Left ventricle myocardium superior (tissue), 1 donor: ENCODE results near the gene CLMN. TPM values are rescaled to one million over a fixed set of nuclear protein-coding genes. Genes with fewer than 3 reads are reported as not detected.
"Not testable (repeated sequence)": the region's sequence is repeated elsewhere in the genome, so short reads cannot be mapped to it uniquely, and the experiment has no call there.

Source experiments
- ATAC-seq: fragments of 200-7000 bp; cut with Tn5 transposase; one replicate; pipeline ENCODE4 v1.9.1; 2020; ENCODE audit warnings: mild to moderate bottlenecking, moderate library complexity
- DNase-seq: peaks from one replicate; pipeline ENCODE4 v3.0.0-alpha.2; 2020
- intact Hi-C: fragments of 100-400 bp; cut with micrococcal nuclease; formaldehyde crosslinking; loops from one replicate; pipeline ENCODE4 v1.11.0; 2022
- total RNA-seq: library from RNA; stranded (reverse); fragmentation: NEBNext Ultra II Directional; extraction: Animal tissue kit (Norgen Biotek cat#: 25700); gene quantifications from one replicate; pipeline ENCODE4 v1.2.1, GENCODE V29; 2021
- donor health status: DM: no; HTN: yes; CAD: no; lungs with severe emphysema.

Gene CLMN
- total RNA-seq, 1 donor from 2014 or later, result 8.9 TPM

- intact Hi-C loops, result no loop called here
- ATAC-seq, result peak; percentile 33
- DNase-seq, result no peak
These were observed 128.1 kb downstream of the CLMN start for GRCh38 chr14:95191445-95192199.

GRCh38 chr14:95190857-95191256 lies 128.9 kb downstream of the CLMN start:
- ATAC-seq, result no peak
- DNase-seq, result no peak
- intact Hi-C loops, result no loop called here

GRCh38 chr14:95190346-95190840 lies 129.3 kb downstream of the CLMN start:
- DNase-seq (no peak), ATAC-seq (no peak)
- intact Hi-C loops, result no loop called here

- DNase-seq (no peak), ATAC-seq (peak; percentile 47)
- intact Hi-C loops, result no loop called here
These were observed 130.2 kb downstream of the CLMN start for GRCh38 chr14:95189367-95190132.

- intact Hi-C loops, result no loop called here
- ATAC-seq (no peak), DNase-seq (no peak)
These were observed 131.3 kb downstream of the CLMN start for GRCh38 chr14:95188380-95188779.

- intact Hi-C loops, result no loop called here
- ATAC-seq (peak; percentile 29), DNase-seq (no peak)
These were observed 133.8 kb downstream of the CLMN start for GRCh38 chr14:95185767-95186392.

- ATAC-seq (peak; percentile 87), DNase-seq (peak; percentile 67)
- intact Hi-C loops, result no loop called here
These were observed 134.5 kb downstream of the CLMN start for GRCh38 chr14:95185033-95185766.

GRCh38 chr14:95184413-95184790 lies 135.3 kb downstream of the CLMN start:
- intact Hi-C loops, result no loop called here
- ATAC-seq (peak; percentile 73), DNase-seq (peak; percentile 60)

GRCh38 chr14:95183532-95184412 lies 135.9 kb downstream of the CLMN start:
- DNase-seq (no peak), ATAC-seq (no peak)
- intact Hi-C loops, result no loop called here

- intact Hi-C loops, result no loop called here
These were observed 136.6 kb downstream of the CLMN start for GRCh38 chr14:95183082-95183481.

GRCh38 chr14:95182379-95182778 lies 137.3 kb downstream of the CLMN start:
- intact Hi-C loops, result no loop called here
- no peak for DNase-seq
- no peak for ATAC-seq

More at GRCh38 chr14:95183082-95183481, 136.6 kb downstream of the CLMN start:
- ATAC-seq (no peak), DNase-seq (no peak)

GRCh38 chr14:95180966-95181741 lies 138.6 kb downstream of the CLMN start:
- no peak for ATAC-seq
- DNase-seq, result no peak
- intact Hi-C loops, result no loop called here

GRCh38 chr14:95175670-95176069 lies 144.0 kb downstream of the CLMN start:
- ATAC-seq, DNase-seq, intact Hi-C loops: not testable (repeated sequence)

GRCh38 chr14:95174184-95174792 lies 145.4 kb downstream of the CLMN start:
- intact Hi-C loops, result no loop called here
- DNase-seq, result no peak
- ATAC-seq, result peak; percentile 12

GRCh38 chr14:95173518-95173917 lies 146.2 kb downstream of the CLMN start:
- no peak for ATAC-seq
- DNase-seq, result no peak
- intact Hi-C loops, result no loop called here

GRCh38 chr14:95167177-95167576 lies 152.5 kb downstream of the CLMN start:
- intact Hi-C loops, result no loop called here
- ATAC-seq (no peak), DNase-seq (no peak)

- ATAC-seq, result no peak
- DNase-seq, result no peak
- intact Hi-C loops, result no loop called here
These were observed 154.2 kb downstream of the CLMN start for GRCh38 chr14:95165517-95165916.
